H1 (cell line): ENCODE data around the gene CALR. TPM values are rescaled to one million over a fixed set of nuclear protein-coding genes. Genes with fewer than 3 reads are reported as not detected.

Source experiments
- CTCF ChIA-PET: fragments of 300-600 bp; sonication (Branson Sonifier 250); formaldehyde crosslinking; loops from one replicate; lab custom pipeline; 2021; ENCODE audit not compliant: partially characterized antibody; lab: Charles Lee
- POLR2A ChIA-PET: fragments of 300-600 bp; sonication (Branson Sonifier 250); formaldehyde crosslinking; loops from one replicate; lab custom pipeline; 2021; ENCODE audit warnings: inconsistent platforms; ENCODE audit not compliant: partially characterized antibody; lab: Charles Lee
- DNase-seq, 2 experiments: peaks; one replicate each; pipeline versions ENCODE4 v3.0.0 to v3.0.0-alpha.2; 2010 to 2022; ENCODE audit warnings: low spot score in 2 of 2, low read depth in 1 of 2, mixed read lengths in 1 of 2
- FAIRE-seq: peaks from 2 replicates; lab custom pipeline; 2011; peaks lifted over from hg19 to GRCh38; lab: Jason Lieb, UNC
- H2AFZ ChIP-seq: 2 replicates; pipeline ENCODE4 v1.8.1; 2012; ENCODE audit warnings: low read length, inconsistent platforms
- H2AK5ac ChIP-seq: 2 replicates; pipeline ENCODE4 v1.6.1; 2013; ENCODE audit warnings: low read depth, low read length
- H2BK120ac ChIP-seq: replicated peaks from 2 replicates; pipeline ENCODE3; 2013; ENCODE audit warnings: low read depth, low read length, inconsistent platforms
- H2BK12ac ChIP-seq: 2 replicates; pipeline ENCODE4 v1.6.1; 2013; ENCODE audit warnings: low read depth, low read length
- H2BK15ac ChIP-seq: 2 replicates; pipeline ENCODE4 v1.6.1; 2013; ENCODE audit warnings: low read length
- H2BK20ac ChIP-seq: 2 replicates; pipeline ENCODE4 v1.6.1; 2013; ENCODE audit warnings: low read length
- H2BK5ac ChIP-seq: 2 replicates; pipeline ENCODE4 v1.6.1; 2013; ENCODE audit warnings: low read depth, low read length
- H3K14ac ChIP-seq: 2 replicates; pipeline ENCODE4 v1.6.1; 2013; ENCODE audit warnings: inconsistent platforms; ENCODE audit not compliant: insufficient read length
- H3K18ac ChIP-seq: 2 replicates; pipeline ENCODE4 v1.6.1; 2013; ENCODE audit warnings: low read length; ENCODE audit errors: extremely low read depth
- H3K23ac ChIP-seq: 2 replicates; pipeline ENCODE4 v1.6.1; 2013; ENCODE audit warnings: inconsistent platforms; ENCODE audit not compliant: insufficient read length
- H3K23me2 ChIP-seq: 2 replicates; pipeline ENCODE4 v1.6.1; 2013; ENCODE audit warnings: low read depth, low read length
- H3K27ac ChIP-seq: 2 replicates; pipeline ENCODE4 v1.6.1; 2011; ENCODE audit warnings: low read depth, low read length, inconsistent platforms
- H3K27me3 ChIP-seq, 4 experiments: replicated peaks in 1 of 4; 1 replicate in 1 of 4; 2 replicates in 3 of 4; pipeline versions ENCODE4 v1.6.1 to v1.8.1; 2011 to 2013; ENCODE audit warnings: low read length in 3 of 4, mild to moderate bottlenecking in 3 of 4, inconsistent platforms in 2 of 4, mixed read lengths in 2 of 4, moderate library complexity in 1 of 4; ENCODE audit not compliant: control insufficient read depth in 3 of 4, insufficient read depth in 3 of 4; ENCODE audit errors: extremely low read depth in 1 of 4
- H3K36me3 ChIP-seq, 4 experiments: 2 replicates each; pipeline versions ENCODE4 v1.6.1 to v1.8.1; 2011 to 2013; ENCODE audit warnings: mild to moderate bottlenecking in 4 of 4, low read length in 3 of 4, moderate library complexity in 2 of 4, control low read depth in 1 of 4, inconsistent platforms in 1 of 4; ENCODE audit not compliant: insufficient read depth in 4 of 4, control insufficient read depth in 2 of 4
- H3K4ac ChIP-seq: replicated peaks from 2 replicates; pipeline ENCODE3; 2013; ENCODE audit warnings: low read length, low read depth, mixed read lengths, inconsistent platforms; ENCODE audit not compliant: insufficient read length
- H3K4me1 ChIP-seq, 4 experiments: replicated peaks in 1 of 4; 1 replicate in 1 of 4; 2 replicates in 3 of 4; pipeline versions ENCODE4 v1.6.1 to v1.8.1; 2011 to 2013; ENCODE audit warnings: low read length in 3 of 4, inconsistent platforms in 2 of 4, mixed read lengths in 1 of 4; ENCODE audit not compliant: insufficient read depth in 4 of 4, control insufficient read depth in 3 of 4
- H3K4me2 ChIP-seq, 2 experiments: 2 replicates each; pipeline versions ENCODE4 v1.6.1 to v1.8.1; 2011 to 2013; ENCODE audit warnings: low read depth in 2 of 2, low read length in 2 of 2, control low read depth in 1 of 2, inconsistent platforms in 1 of 2, mild to moderate bottlenecking in 1 of 2; ENCODE audit not compliant: insufficient read depth in 1 of 2
- H3K4me3 ChIP-seq, 4 experiments: fragments of 200-600, 300-600 bp in 1 of 4; sonication (generic), shearing (Covaris generic), sonication (Bioruptor Twin) in 1 of 4; 2 replicates each; pipeline versions ENCODE4 v1.5.1 to v1.8.1; 2011 to 2016; ENCODE audit warnings: low read length in 4 of 4, low read depth in 3 of 4, control low read depth in 2 of 4, inconsistent platforms in 2 of 4, mild to moderate bottlenecking in 2 of 4, mixed read lengths in 1 of 4, moderate library complexity in 1 of 4; ENCODE audit not compliant: insufficient read depth in 2 of 4; ENCODE audit errors: extremely low read depth in 1 of 4
- H3K56ac ChIP-seq: replicated peaks from 2 replicates; pipeline ENCODE3; 2013; ENCODE audit warnings: low read depth, mild to moderate bottlenecking, mixed read lengths, low read length, inconsistent platforms; ENCODE audit not compliant: insufficient read length
- H3K79me1 ChIP-seq: 2 replicates; pipeline ENCODE4 v1.6.1; 2013; ENCODE audit warnings: low read depth, low read length, control low read depth
- H3K79me2 ChIP-seq, 2 experiments: 2 replicates each; pipeline versions ENCODE4 v1.6.1 to v1.8.1; 2012 to 2013; ENCODE audit warnings: low read length in 2 of 2, mild to moderate bottlenecking in 2 of 2, inconsistent platforms in 1 of 2; ENCODE audit not compliant: insufficient read depth in 2 of 2, control insufficient read depth in 1 of 2
- H3K9ac ChIP-seq, 4 experiments: replicated peaks in 1 of 4; 1 replicate in 1 of 4; 2 replicates in 3 of 4; pipeline versions ENCODE4 v1.6.1 to v1.8.1; 2011 to 2013; ENCODE audit warnings: low read depth in 3 of 4, low read length in 3 of 4, control low read depth in 2 of 4, mild to moderate bottlenecking in 2 of 4, moderate library complexity in 2 of 4, inconsistent platforms in 1 of 4; ENCODE audit errors: extremely low read depth in 1 of 4
- H3K9me3 ChIP-seq, 2 experiments: 2 replicates each; pipeline versions ENCODE4 v1.6.1 to v1.8.1; 2012 to 2013; ENCODE audit warnings: mild to moderate bottlenecking in 2 of 2, moderate library complexity in 2 of 2, control low read depth in 1 of 2, inconsistent platforms in 1 of 2, low read depth in 1 of 2, low read length in 1 of 2, mixed read lengths in 1 of 2; ENCODE audit not compliant: insufficient read depth in 2 of 2
- H4K20me1 ChIP-seq, 2 experiments: replicated peaks in 1 of 2; 2 replicates each; pipeline versions ENCODE3 to v1.8.1; 2011 to 2013; ENCODE audit warnings: inconsistent platforms in 2 of 2, low read length in 2 of 2, mild to moderate bottlenecking in 1 of 2; ENCODE audit not compliant: insufficient read depth in 2 of 2, control insufficient read depth in 1 of 2
- H4K5ac ChIP-seq: 2 replicates; pipeline ENCODE4 v1.6.1; 2013; ENCODE audit warnings: low read length, low read depth, mixed read lengths, inconsistent platforms; ENCODE audit not compliant: insufficient read length
- H4K8ac ChIP-seq: 2 replicates; pipeline ENCODE4 v1.8.0; 2013; ENCODE audit warnings: mild to moderate bottlenecking, moderate library complexity, low read length, inconsistent platforms; ENCODE audit not compliant: insufficient read depth; ENCODE audit errors: extremely low read depth
- H4K91ac ChIP-seq: replicated peaks from 2 replicates; pipeline ENCODE3; 2013; ENCODE audit warnings: low read length, mixed read lengths, inconsistent platforms; ENCODE audit not compliant: insufficient read length
- BACH1 ChIP-seq: IDR thresholded peaks from 2 replicates; pipeline ENCODE4 v1.6.1; 2012; ENCODE audit warnings: low read length, improper control_type of control experiment
- EZH2 ChIP-seq: fragments of 200-600 bp; sonication (generic); IDR thresholded peaks from 2 replicates; pipeline ENCODE4 v1.7.1; 2012; ENCODE audit warnings: low read depth, mild to moderate bottlenecking, moderate library complexity, low read length, inconsistent platforms; ENCODE audit not compliant: severe bottlenecking
- JUN ChIP-seq: IDR thresholded peaks from 2 replicates; pipeline ENCODE4 v1.6.1; 2011; ENCODE audit warnings: low read depth, mild to moderate bottlenecking, improper control_type of control experiment, low read length
- NANOG ChIP-seq: IDR thresholded peaks from 2 replicates; pipeline ENCODE4 v1.6.1; 2011; ENCODE audit warnings: low read length, low read depth, mild to moderate bottlenecking, inconsistent platforms; ENCODE audit not compliant: insufficient read depth, poor library complexity, severe bottlenecking
- POLR2A ChIP-seq, 2 experiments: IDR thresholded peaks; 1 replicate in 1 of 2; 2 replicates in 1 of 2; pipeline ENCODE4 v1.6.1; 2011; ENCODE audit warnings: low read depth in 2 of 2, low read length in 2 of 2, mild to moderate bottlenecking in 2 of 2; ENCODE audit errors: control extremely low read depth in 1 of 2
- RBBP5 ChIP-seq: IDR thresholded peaks from 2 replicates; pipeline ENCODE4 v1.7.1; 2012; ENCODE audit warnings: low read depth, mild to moderate bottlenecking, inconsistent platforms, low read length, moderate library complexity, borderline replicate concordance
- SRF ChIP-seq: IDR thresholded peaks from 2 replicates; pipeline ENCODE4 v1.6.1; 2011; ENCODE audit warnings: mild to moderate bottlenecking, low read depth, low read length, moderate library complexity
- ZNF274 ChIP-seq: IDR thresholded peaks from 2 replicates; pipeline ENCODE4 v1.7.0; 2012; ENCODE audit warnings: low read length, borderline replicate concordance; ENCODE audit errors: extremely low read depth
- WGBS, 2 experiments: shearing (Covaris generic) in 1 of 2; methylation state at CpG; one replicate each; pipeline versions ENCODE4 v1.1.6 to v1.1.7; 2013 to 2015; ENCODE audit warnings: low lambda C conversion rate in 2 of 2, mixed read lengths in 2 of 2, inconsistent platforms in 1 of 2, low coverage in 1 of 2, missing lambda C conversion rate in 1 of 2; ENCODE audit not compliant: insufficient replicate concordance in 2 of 2, insufficient coverage in 1 of 2, insufficient read length in 1 of 2; ENCODE audit errors: extremely low coverage in 1 of 2, missing lambda C conversion rate in 1 of 2; 5-methylcytosine and 5-hydroxymethylcytosine counted together
- polyA plus RNA-seq, 7 experiments: library from polyadenylated mRNA; depleted of rRNA in 3 of 7; stranded (reverse) in 5 of 7; unstranded in 2 of 7; fragments of >200 nt in 5 of 7; fragments of 200-250 nt in 2 of 7; gene quantifications; 1 replicate in 5 of 7; 2 replicates in 1 of 7; 4 replicates in 1 of 7; pipeline versions ENCODE4 v1.2.1 to v1.2.3, GENCODE V29; 2011 to 2013; ENCODE audit warnings: missing spikeins in 2 of 7, mixed read lengths in 2 of 7
- total RNA-seq: library from RNA; stranded (reverse); fragmentation: NEBNext Ultra II Directional; extraction: Animal tissue kit (Norgen Biotek cat#: 25700); gene quantifications from 2 replicates; pipeline ENCODE4 v1.2.1, GENCODE V29; 2021

CALR gene
- total and polyA plus RNA-seq, 2 of the 8 experiments (the other 6 are each of a cell fraction or from before 2014, with no cell fraction given), result 591 to 1,155 TPM

GRCh38 chr19:12965812-12966135 lies 27.4 kb downstream of the CALR start:
- peak overlapping the region; percentile 93; the same call in 1 of the 2 replicates for H3K18ac ChIP-seq
- H3K14ac ChIP-seq, result no peak overlapping the region
- H3K56ac ChIP-seq, result no peak overlapping the region
- POLR2A ChIA-PET, result interaction anchor here (0.7 to 7.1 kb wide), 19 partner anchors 11 to 186 kb away, joined by 3 to 67 read pairs (median 4); partner anchors contain the start of genes CALR, GADD45GIP1, KLF1 and NACC1
- TF ChIP-seq POLR2A (IDR thresholded peaks at IDR 0.05; ENCODE audit: control extremely low read depth in 1 of 2, low read depth in 2 of 2, low read length in 2 of 2) (no peak), EZH2 (no peak), NANOG (no peak), SRF (no peak), BACH1 (no peak), RBBP5 (no peak), JUN (no peak), ZNF274 (no peak)
- no peak overlapping the region for H3K27ac ChIP-seq
- no peaks in the 10 kb centered on the region for H3K36me3 ChIP-seq
- DNase-seq (no peak), FAIRE-seq (no peak)
- WGBS, 2 experiments, result 51% methylated on average over 7 of the region's 8 CpGs; no CpG with 5 or more reads in 1 of the 2 experiments
- CTCF ChIA-PET, result interaction anchor here (0.7 to 7.6 kb wide), 67 partner anchors 12 to 1076 kb away, joined by 3 to 154 read pairs (median 4); partner anchors contain the start of genes CALR, DNASE2, GADD45GIP1 and GCDH
- H3K27me3 ChIP-seq, result no peaks in the 10 kb centered on the region
- H2BK15ac ChIP-seq, result no peak overlapping the region
- H4K5ac ChIP-seq, result no peak overlapping the region
- no peak overlapping the region for H4K91ac ChIP-seq
- peak overlapping the region; percentile 76; the same call in 1 of the 2 replicates for H2AFZ ChIP-seq
- no peaks in the 10 kb centered on the region; a peak in 1 of 4 replicates for H3K9me3 ChIP-seq
- peak overlapping the region in 2 of 4 experiments; percentile 46 to 54; a peak in 5 of 8 replicates for H3K4me3 ChIP-seq
- no peak overlapping the region for H4K8ac ChIP-seq
- H4K20me1 ChIP-seq, result no peaks in the 10 kb centered on the region
- H3K79me2 ChIP-seq, result no peaks in the 10 kb centered on the region
- no peak overlapping the region for H2AK5ac ChIP-seq
- no peaks in the 10 kb centered on the region for H3K23me2 ChIP-seq
- peak overlapping the region; percentile 4 to 64; a peak in 2 of 4 replicates for H3K4me2 ChIP-seq
- H3K23ac ChIP-seq, result no peak overlapping the region
- H3K4ac ChIP-seq, result no peak overlapping the region
- H2BK120ac ChIP-seq, result no peak overlapping the region
- H2BK20ac ChIP-seq, result no peak overlapping the region
- H2BK5ac ChIP-seq, result no peak overlapping the region
- peaks cover 0 to 6% (median 2%) of the 10 kb centered on the region in 4 experiments; a peak in 2 of 7 replicates for H3K4me1 ChIP-seq
- no peak overlapping the region for H2BK12ac ChIP-seq
- no peaks in the 10 kb centered on the region for H3K79me1 ChIP-seq
- H3K9ac ChIP-seq, result no peak overlapping the region
